HK-2 (cell line): ENCODE measurements around the gene POLR2B.
"Not testable (repeated sequence)": the region's sequence is repeated elsewhere in the genome, so short reads cannot be mapped to it uniquely, and the experiment has no call there.

Experiments
- DNase-seq: peaks from one replicate; pipeline ENCODE4 v3.0.0-alpha.2; 2018; ENCODE audit not compliant: unreplicated experiment

Gene POLR2B

DNA sequence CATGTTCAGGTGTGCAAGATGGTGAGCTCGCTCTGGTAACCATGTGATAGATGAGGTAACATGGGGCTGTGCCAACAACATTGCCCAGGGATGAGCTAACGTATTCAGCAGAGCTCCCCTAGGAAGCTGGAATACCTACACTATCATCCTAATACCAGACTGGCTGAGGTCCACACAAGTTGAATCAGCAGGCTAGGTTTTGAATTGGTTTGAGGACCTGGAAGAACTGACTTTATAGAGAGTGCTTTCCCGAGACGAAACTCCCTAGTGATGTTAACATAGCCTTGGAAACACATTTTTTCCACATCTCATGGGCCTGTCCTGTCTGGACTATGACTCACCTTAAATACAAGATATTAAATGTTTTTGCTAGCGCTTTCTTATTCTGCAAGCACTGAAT is 74.8 kb downstream of the POLR2B start:
- DNase-seq, result peak; percentile 45

- DNase-seq, result no peak
These were observed 77.2 kb downstream of the POLR2B start for GRCh38 chr4:57055886-57056285.

- no peak for DNase-seq
These were observed 81.4 kb downstream of the POLR2B start for GRCh38 chr4:57059890-57060716.

GRCh38 chr4:57060717-57061067 is 82.0 kb downstream of the POLR2B start:
- not testable (repeated sequence) for DNase-seq

GRCh38 chr4:57061395-57061794 is 82.7 kb downstream of the POLR2B start:
- peak; percentile 33 for DNase-seq

- DNase-seq, result no peak
These were observed 84.8 kb downstream of the POLR2B start for GRCh38 chr4:57063518-57063917.

DNA sequence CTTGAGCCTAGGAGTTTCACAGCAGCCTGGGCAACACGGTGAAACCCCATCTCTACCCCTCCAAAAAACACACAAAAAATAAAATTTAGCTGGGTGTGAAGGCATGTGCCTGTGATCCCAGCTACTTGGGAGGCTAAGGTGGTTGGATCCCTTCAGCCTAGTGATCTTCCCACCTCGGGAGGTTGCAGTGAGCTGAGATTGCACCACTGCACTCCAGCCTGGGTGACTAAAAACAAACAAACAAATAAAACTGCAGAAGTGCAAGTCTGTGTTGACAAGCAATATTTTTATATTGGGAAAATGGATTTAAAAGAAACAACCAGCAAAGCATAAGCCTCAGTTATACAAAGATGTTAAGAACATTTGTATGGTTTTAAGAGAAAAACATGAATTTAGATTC is 85.4 kb downstream of the POLR2B start:
- DNase-seq, result no peak

GRCh38 chr4:57064811-57065711 is 86.4 kb downstream of the POLR2B start:
- DNase-seq, result no peak

GRCh38 chr4:57065730-57066482 is 87.2 kb downstream of the POLR2B start:
- no peak for DNase-seq

DNA sequence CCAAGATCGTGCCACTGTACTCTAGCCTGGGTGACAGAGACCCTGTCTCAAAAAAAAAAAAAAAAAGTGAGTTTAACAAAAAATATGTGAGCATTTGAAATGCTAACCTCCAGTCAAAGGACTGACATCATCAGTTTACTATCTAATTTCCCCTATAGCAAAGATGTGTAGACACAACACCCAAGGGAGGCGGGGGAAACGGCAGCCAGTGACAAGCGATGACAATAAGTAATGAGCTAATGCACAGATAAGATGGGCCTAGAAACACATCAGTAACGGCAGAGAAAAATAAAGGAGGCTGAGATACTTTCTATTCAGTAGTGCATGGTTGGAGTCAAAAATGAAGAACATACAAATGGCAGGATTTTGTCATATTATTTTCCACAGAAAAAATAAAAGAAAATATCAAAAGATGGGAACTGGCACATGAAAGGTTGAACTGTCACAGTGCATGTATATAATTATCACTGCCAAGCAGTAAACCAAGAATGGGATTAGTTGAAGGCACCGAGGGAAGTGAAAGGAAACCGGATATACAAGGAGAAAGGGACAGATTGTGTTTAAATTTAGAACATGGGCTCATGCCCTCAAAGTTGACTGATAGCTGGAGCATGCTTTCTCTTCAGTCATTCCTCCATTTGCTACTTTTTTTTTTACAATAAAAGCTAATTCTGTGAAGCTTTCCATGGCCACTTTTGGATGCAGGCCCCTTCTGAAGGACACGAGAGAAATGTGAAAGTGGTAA is 89.7 kb downstream of the POLR2B start:
- DNase-seq, result no peak

DNA sequence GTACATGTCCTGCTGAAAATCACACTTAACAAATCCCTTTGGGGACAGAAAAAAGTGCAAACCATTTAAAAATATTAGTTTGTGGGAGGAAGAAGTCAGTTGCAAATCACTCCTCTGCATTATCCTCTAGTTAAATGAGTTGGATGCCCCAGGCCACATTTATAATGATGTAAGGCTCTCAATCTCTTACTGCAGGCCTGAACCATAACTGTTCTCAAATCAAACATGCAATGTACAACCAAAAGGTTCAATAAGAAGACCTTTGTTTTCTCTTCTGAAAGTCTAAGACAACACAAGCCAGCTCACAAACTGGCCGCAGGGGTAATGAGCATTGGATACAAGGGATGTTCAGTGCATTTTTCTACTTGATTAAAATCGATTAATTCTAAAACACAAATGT is 91.8 kb downstream of the POLR2B start:
- no peak for DNase-seq

DNA sequence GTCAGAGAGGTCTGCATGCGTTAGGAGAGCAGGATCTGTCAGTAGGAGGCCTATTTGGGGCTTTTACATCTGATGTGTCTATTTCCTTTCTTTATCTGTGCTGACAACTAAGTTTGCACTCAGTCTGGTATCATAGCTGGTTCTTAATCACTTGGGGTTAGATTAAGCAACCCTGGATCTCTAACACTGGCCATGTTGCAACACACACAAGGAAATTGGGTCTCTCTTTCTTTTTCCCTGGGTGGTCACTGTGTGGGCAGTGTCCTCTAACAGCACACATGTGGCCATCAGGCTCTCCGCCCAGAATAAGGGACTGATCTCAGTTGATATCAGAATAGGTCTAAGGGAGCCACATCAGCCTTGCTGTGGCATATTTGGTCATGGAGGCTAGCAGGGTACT is 92.6 kb downstream of the POLR2B start:
- no peak for DNase-seq

GRCh38 chr4:57073559-57073958 is 94.9 kb downstream of the POLR2B start:
- DNase-seq, result no peak

- no peak for DNase-seq
These were observed 96.0 kb downstream of the POLR2B start for GRCh38 chr4:57074744-57075143.

- no peak for DNase-seq
These were observed 96.7 kb downstream of the POLR2B start for GRCh38 chr4:57075367-57075766.

- DNase-seq, result no peak
These were observed 98.0 kb downstream of the POLR2B start for GRCh38 chr4:57076646-57077045.

DNA sequence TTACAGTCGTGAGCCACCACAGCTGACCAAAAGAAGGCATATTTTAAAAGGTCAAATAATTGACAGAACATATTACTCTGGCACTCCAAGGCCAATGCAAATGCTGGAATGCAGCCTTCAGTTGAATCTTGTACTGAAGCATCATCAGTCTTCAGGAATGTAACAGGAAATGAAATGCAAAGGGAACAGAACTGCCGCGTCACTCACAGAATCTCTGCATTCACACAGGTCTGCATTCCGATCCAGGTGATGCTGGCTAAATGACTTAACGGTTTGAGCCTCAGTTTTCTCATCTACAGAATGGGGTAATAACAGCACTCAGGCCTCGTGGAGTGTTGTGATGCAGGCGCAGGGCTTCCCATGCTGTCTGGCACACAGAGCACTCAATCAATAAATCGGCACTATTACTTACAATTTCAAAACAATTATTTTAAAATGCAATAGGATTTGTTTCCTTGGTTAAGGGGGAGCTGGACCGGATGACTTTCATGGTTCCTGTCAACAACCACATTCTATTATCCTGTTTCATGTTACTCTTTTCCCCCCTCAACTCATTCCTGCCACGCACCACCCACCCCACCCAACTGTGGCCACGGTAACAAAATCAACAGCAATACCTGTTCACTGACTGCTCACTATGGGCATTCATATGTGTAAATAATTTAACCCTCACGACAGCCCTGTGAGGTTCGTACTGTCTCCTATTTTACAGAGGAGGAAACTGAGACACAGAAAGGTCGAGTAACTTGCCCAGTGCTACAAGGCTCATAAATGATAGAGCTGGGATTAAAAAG is 99.1 kb downstream of the POLR2B start:
- peak; percentile 64 for DNase-seq

DNA sequence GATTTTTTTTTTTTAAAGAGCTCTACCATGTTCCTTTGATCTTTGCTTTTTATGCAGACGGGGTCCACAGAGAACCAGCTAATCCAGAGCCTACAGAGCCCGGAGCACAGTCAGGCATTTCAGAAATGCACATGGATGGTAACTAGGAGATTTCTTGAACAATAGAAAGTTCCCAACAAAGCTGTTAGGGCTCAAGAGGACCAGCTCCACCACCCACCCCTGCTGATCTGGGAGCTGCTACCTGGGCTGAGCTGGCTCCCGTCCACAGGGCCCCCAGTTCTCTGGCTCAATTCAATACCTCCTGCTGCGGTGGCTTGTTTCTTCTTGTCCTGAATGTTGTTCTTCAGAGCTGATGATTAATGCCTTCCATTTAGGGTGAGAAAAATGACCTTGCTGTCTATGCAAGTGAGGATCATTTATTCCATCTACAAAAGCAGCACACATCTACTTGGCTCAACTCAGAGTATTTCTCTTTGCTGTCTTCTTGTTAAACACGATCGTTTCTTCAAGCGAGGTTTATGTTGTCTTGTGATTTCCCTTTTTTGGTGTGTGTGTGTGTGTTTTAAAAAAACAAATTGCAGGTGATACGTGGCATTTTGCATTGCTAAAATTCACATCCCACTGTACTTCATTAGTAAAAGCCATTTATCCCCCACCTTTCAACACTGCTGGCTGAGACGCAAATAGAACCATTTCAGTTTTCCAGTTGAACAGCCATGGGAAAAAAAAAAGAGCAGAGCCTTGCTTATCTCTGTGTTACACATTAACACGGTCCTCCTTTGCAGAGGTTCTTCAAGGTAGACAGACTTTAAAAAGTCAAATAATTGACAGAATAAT is 100.2 kb downstream of the POLR2B start:
- DNase-seq, result peak; percentile 66
